ENCODE data around the gene PCDH15.

Gene PCDH15

GRCh38 chr10:54815583-54815982 lies 14.6 kb upstream of the PCDH15 start:
- Histone ChIP-seq H3K9ac (ENCODE audit: low read depth, low read length, poor library complexity, severe bottlenecking) (no peak overlapping the region), H3K36me3 (ENCODE audit: insufficient read depth, low read length) (no peaks in the 10 kb centered on the region), H3K9me3 (ENCODE audit: insufficient read depth, low read depth, low read length) (no peaks in the 10 kb centered on the region), H3K27me3 (ENCODE audit: insufficient read depth, low read length, poor library complexity, severe bottlenecking) (no peaks in the 10 kb centered on the region), H3K79me2 (ENCODE audit: insufficient read depth, low read length) (no peaks in the 10 kb centered on the region), H3K9me2 (replicated peaks; ENCODE audit: low read depth, low read length) (no peaks in the 10 kb centered on the region), H3K4me3 (ENCODE audit: low read length, poor library complexity, severe bottlenecking) (no peak overlapping the region), H3K4me1 (ENCODE audit: insufficient read depth, low read length, poor library complexity, severe bottlenecking) (no peaks in the 10 kb centered on the region), H2AFZ (ENCODE audit: low read length) (no peak overlapping the region), H3K4me2 (ENCODE audit: low read depth, low read length, poor library complexity, severe bottlenecking) (no peak overlapping the region), H3F3A (ENCODE audit: low read depth) (no peaks in the 10 kb centered on the region), H4K20me1 (ENCODE audit: insufficient read depth, low read length, poor library complexity, severe bottlenecking) (no peaks in the 10 kb centered on the region)
- TF ChIP-seq CTCF (conservative IDR thresholded peaks at IDR 0.05; ENCODE audit: low read length) (no peak), EZH2phosphoT487 (IDR thresholded peaks at IDR 0.05; ENCODE audit: borderline replicate concordance) (no peak)

GRCh38 chr10:54808186-54808935 lies 7.3 kb upstream of the PCDH15 start:
- Histone ChIP-seq H3K9ac (ENCODE audit: low read depth, low read length, poor library complexity, severe bottlenecking) (no peak overlapping the region), H3K4me2 (ENCODE audit: low read depth, low read length, poor library complexity, severe bottlenecking) (no peak overlapping the region), H3K9me2 (replicated peaks; ENCODE audit: low read depth, low read length) (no peaks in the 10 kb centered on the region), H3K9me3 (ENCODE audit: insufficient read depth, low read depth, low read length) (no peaks in the 10 kb centered on the region), H3K27me3 (ENCODE audit: insufficient read depth, low read length, poor library complexity, severe bottlenecking) (no peaks in the 10 kb centered on the region), H3F3A (ENCODE audit: low read depth) (no peaks in the 10 kb centered on the region), H2AFZ (ENCODE audit: low read length) (no peak overlapping the region), H3K79me2 (ENCODE audit: insufficient read depth, low read length) (no peaks in the 10 kb centered on the region), H3K4me3 (ENCODE audit: low read length, poor library complexity, severe bottlenecking) (no peak overlapping the region), H3K36me3 (ENCODE audit: insufficient read depth, low read length) (no peaks in the 10 kb centered on the region), H4K20me1 (ENCODE audit: insufficient read depth, low read length, poor library complexity, severe bottlenecking) (no peaks in the 10 kb centered on the region), H3K4me1 (ENCODE audit: insufficient read depth, low read length, poor library complexity, severe bottlenecking) (no peaks in the 10 kb centered on the region)
- TF ChIP-seq CTCF (conservative IDR thresholded peaks at IDR 0.05; ENCODE audit: low read length) (no peak), EZH2phosphoT487 (IDR thresholded peaks at IDR 0.05; ENCODE audit: borderline replicate concordance) (no peak)

GRCh38 chr10:54799506-54799905 lies 1.5 kb downstream of the PCDH15 start:
- no peak overlapping the region for H3K4me3 ChIP-seq (ENCODE audit: low read length, poor library complexity, severe bottlenecking)
- H3K79me2 ChIP-seq (ENCODE audit: insufficient read depth, low read length), result no peaks in the 10 kb centered on the region
- H3K27me3 ChIP-seq (ENCODE audit: insufficient read depth, low read length, poor library complexity, severe bottlenecking), result no peaks in the 10 kb centered on the region
- H3F3A ChIP-seq (ENCODE audit: low read depth), result no peaks in the 10 kb centered on the region
- H2AFZ ChIP-seq (ENCODE audit: low read length), result no peak overlapping the region
- TF ChIP-seq EZH2phosphoT487 (IDR thresholded peaks at IDR 0.05; ENCODE audit: borderline replicate concordance) (no peak), CTCF (conservative IDR thresholded peaks at IDR 0.05; ENCODE audit: low read length) (no peak)
- H3K9me3 ChIP-seq (ENCODE audit: insufficient read depth, low read depth, low read length), result no peaks in the 10 kb centered on the region
- H3K36me3 ChIP-seq (ENCODE audit: insufficient read depth, low read length), result no peaks in the 10 kb centered on the region
- H3K9ac ChIP-seq (ENCODE audit: low read depth, low read length, poor library complexity, severe bottlenecking), result no peak overlapping the region
- H3K4me2 ChIP-seq (ENCODE audit: low read depth, low read length, poor library complexity, severe bottlenecking), result no peak overlapping the region
- no peaks in the 10 kb centered on the region for H3K9me2 ChIP-seq (replicated peaks; ENCODE audit: low read depth, low read length)
- no peaks in the 10 kb centered on the region for H4K20me1 ChIP-seq (ENCODE audit: insufficient read depth, low read length, poor library complexity, severe bottlenecking)
- no peaks in the 10 kb centered on the region for H3K4me1 ChIP-seq (ENCODE audit: insufficient read depth, low read length, poor library complexity, severe bottlenecking)

Measured in Loucy (cell line).